ENCODE measurements around the gene TVP23C.

TVP23C gene

DNA sequence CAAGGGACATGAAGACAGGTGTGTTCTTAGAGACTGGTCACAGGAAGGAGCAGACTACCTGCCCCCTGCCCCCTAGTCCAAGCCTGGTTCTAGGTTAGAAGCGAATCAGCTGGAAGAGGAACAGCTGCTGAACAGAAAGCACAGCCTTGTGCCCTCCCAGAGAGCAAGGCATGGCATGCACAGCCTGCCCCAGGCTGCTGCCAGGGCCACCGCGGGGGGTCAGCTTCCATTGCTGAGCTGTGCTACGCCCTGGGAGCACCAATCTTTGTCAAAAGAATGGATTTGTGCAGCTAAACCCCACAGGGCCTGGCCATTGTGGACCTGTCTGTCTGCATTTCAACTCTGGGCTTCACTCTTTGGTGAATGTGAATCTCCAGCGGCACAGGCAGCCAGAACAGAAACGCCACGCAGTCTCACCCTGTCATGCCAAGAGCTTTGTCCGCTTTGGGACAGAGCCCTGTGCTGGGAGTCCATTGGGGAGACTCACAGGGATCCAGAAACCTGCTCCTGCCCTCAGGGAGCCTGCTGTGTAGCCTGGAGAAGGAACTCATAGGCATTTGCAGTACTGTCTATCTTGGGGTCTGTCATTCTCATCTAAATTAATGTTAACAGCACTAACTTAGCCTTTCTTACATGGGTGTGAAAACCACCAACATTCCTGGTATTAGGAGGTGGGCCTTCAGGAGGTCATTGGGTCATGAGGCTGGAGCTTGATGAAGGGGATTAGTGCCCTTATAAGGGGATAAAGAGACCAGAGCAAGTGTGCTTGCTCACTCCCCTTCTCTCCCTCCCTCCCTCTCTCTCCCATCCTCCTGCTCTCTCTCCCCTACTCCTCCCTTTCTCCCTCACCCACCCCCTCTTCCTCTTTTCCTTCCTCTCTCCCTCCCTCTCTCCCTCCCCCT, 70.2 kb downstream of the TVP23C start:
- no peak for DNase-seq (ENCODE audit: low spot score)
- in situ Hi-C loops (cut with MboI; ENCODE audit: low pct_unique_long_range_greater_than_20kb, low sequenced_read_pairs, unreplicated experiment) = no loop called here
- TF ChIP-seq, protein P1, sequence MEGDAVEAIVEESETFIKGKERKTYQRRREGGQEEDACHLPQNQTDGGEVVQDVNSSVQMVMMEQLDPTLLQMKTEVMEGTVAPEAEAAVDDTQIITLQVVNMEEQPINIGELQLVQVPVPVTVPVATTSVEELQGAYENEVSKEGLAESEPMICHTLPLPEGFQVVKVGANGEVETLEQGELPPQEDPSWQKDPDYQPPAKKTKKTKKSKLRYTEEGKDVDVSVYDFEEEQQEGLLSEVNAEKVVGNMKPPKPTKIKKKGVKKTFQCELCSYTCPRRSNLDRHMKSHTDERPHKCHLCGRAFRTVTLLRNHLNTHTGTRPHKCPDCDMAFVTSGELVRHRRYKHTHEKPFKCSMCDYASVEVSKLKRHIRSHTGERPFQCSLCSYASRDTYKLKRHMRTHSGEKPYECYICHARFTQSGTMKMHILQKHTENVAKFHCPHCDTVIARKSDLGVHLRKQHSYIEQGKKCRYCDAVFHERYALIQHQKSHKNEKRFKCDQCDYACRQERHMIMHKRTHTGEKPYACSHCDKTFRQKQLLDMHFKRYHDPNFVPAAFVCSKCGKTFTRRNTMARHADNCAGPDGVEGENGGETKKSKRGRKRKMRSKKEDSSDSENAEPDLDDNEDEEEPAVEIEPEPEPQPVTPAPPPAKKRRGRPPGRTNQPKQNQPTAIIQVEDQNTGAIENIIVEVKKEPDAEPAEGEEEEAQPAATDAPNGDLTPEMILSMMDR (IDR thresholded peaks at IDR 0.05; ENCODE audit: extremely low read depth, insufficient read depth, missing control alignments) = no peak

GRCh38 chr17:15492186-15492585, 71.1 kb downstream of the TVP23C start:
- TF ChIP-seq, protein P1 (IDR thresholded peaks at IDR 0.05; ENCODE audit: extremely low read depth, insufficient read depth, missing control alignments) = no peak
- no peak for DNase-seq (ENCODE audit: low spot score)
- in situ Hi-C loops (cut with MboI; ENCODE audit: low pct_unique_long_range_greater_than_20kb, low sequenced_read_pairs, unreplicated experiment) = no loop called here

GRCh38 chr17:15490634-15491261, 72.5 kb downstream of the TVP23C start:
- no peak for DNase-seq (ENCODE audit: low spot score)
- in situ Hi-C loops (cut with MboI; ENCODE audit: low pct_unique_long_range_greater_than_20kb, low sequenced_read_pairs, unreplicated experiment) = no loop called here
- TF ChIP-seq, protein P1 (IDR thresholded peaks at IDR 0.05; ENCODE audit: extremely low read depth, insufficient read depth, missing control alignments) = no peak

DNA sequence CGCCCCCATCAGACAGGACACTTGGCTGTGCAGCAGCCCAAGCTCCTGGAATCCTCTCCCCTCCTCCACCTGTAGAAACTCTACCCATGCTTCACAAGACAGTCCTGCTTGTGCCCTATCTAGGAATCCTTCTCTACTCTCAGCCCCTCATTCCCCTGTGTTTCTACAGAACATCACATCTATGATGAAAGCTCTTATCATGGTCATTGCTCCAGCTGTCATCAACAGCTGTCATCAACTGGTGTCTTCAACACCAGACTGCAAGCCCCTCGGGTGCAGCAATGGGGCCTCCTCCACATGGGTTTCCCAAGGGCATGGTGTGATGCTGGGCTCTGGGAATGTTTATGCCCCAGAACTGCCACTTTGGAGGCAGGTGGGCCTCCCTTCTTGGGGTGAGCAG, 74.7 kb downstream of the TVP23C start:
- DNase-seq (ENCODE audit: low spot score) = no peak
- TF ChIP-seq, protein P1 (IDR thresholded peaks at IDR 0.05; ENCODE audit: extremely low read depth, insufficient read depth, missing control alignments) = no peak
- in situ Hi-C loops (cut with MboI; ENCODE audit: low pct_unique_long_range_greater_than_20kb, low sequenced_read_pairs, unreplicated experiment) = no loop called here

GRCh38 chr17:15485045-15485444, 78.2 kb downstream of the TVP23C start:
- TF ChIP-seq, protein P1 (IDR thresholded peaks at IDR 0.05; ENCODE audit: extremely low read depth, insufficient read depth, missing control alignments) = no peak
- in situ Hi-C loops (cut with MboI; ENCODE audit: low pct_unique_long_range_greater_than_20kb, low sequenced_read_pairs, unreplicated experiment) = no loop called here

DNA sequence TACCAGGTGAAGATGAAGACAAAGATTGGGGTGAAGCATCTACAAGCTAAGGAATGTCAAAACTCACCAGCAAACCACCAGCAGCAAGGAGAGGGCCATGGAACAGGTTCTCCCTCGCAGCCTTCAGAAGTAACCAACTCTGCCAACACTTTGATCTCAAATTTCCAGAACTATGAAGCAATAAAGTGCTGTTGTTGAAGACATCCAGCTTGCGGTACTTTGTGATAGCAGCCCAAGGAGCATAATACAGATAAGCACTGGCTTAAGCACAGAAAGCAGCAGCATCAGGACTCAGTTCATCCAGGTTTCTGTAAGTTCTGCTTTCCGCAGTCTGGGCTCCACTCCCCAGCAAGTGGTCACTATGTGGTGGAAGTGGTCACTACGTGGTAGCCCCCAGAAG, 79.9 kb downstream of the TVP23C start:
- TF ChIP-seq, protein P1 (IDR thresholded peaks at IDR 0.05; ENCODE audit: extremely low read depth, insufficient read depth, missing control alignments) = no peak
- no peak for DNase-seq (ENCODE audit: low spot score)
- in situ Hi-C loops (cut with MboI; ENCODE audit: low pct_unique_long_range_greater_than_20kb, low sequenced_read_pairs, unreplicated experiment) = no loop called here

More at GRCh38 chr17:15485045-15485444, 78.2 kb downstream of the TVP23C start:
- DNase-seq (ENCODE audit: low spot score) = no peak
